Hepatocyte (in vitro differentiated cells): ENCODE results near the gene SYNDIG1. TPM values are rescaled to one million over a fixed set of nuclear protein-coding genes. Genes with fewer than 3 reads are reported as not detected.

Experiments used
- DNase-seq: peaks from one replicate; pipeline ENCODE4 v3.0.0-alpha.2; 2016; ENCODE audit warnings: low spot score
- H2AFZ ChIP-seq: fragments of 200-600 bp; sonication (generic); 2 replicates; pipeline ENCODE4 v1.6.0; 2016; ENCODE audit warnings: antibody characterized with exemption, mild to moderate bottlenecking
- H3K27ac ChIP-seq: fragments of 200-600 bp; sonication (generic); 2 replicates; pipeline ENCODE4 v1.5.1; 2016; ENCODE audit warnings: mild to moderate bottlenecking
- H3K27me3 ChIP-seq: fragments of 200-600 bp; sonication (generic); 2 replicates; pipeline ENCODE4 v1.6.1; 2016
- H3K36me3 ChIP-seq: fragments of 200-600 bp; sonication (generic); replicated peaks from 2 replicates; pipeline ENCODE4 v1.5.1; 2016; ENCODE audit warnings: low read depth; ENCODE audit not compliant: insufficient read depth
- H3K4me1 ChIP-seq: fragments of 200-600 bp; sonication (generic); 2 replicates; pipeline ENCODE4 v1.5.1; 2016; ENCODE audit warnings: mild to moderate bottlenecking, moderate library complexity; ENCODE audit not compliant: insufficient read depth
- H3K4me2 ChIP-seq: fragments of 200-600 bp; sonication (generic); 2 replicates; pipeline ENCODE4 v1.6.0; 2016
- H3K4me3 ChIP-seq: fragments of 200-600 bp; sonication (generic); 2 replicates; pipeline ENCODE4 v1.5.1; 2016; ENCODE audit warnings: mild to moderate bottlenecking
- H3K79me2 ChIP-seq: fragments of 200-600 bp; sonication (generic); 2 replicates; pipeline ENCODE4 v1.6.0; 2017; ENCODE audit warnings: mild to moderate bottlenecking
- H3K9me2 ChIP-seq: fragments of 200-600 bp; sonication (generic); replicated peaks from 2 replicates; pipeline ENCODE4 v1.6.0; 2017; ENCODE audit warnings: mild to moderate bottlenecking; ENCODE audit not compliant: insufficient read depth
- H3K9me3 ChIP-seq: fragments of 200-600 bp; sonication (generic); 2 replicates; pipeline ENCODE4 v1.5.1; 2016; ENCODE audit warnings: low read depth, mild to moderate bottlenecking
- H4K20me1 ChIP-seq: fragments of 200-600 bp; sonication (generic); 2 replicates; pipeline ENCODE4 v1.6.0; 2016; ENCODE audit warnings: mild to moderate bottlenecking; ENCODE audit not compliant: insufficient read depth, poor library complexity, severe bottlenecking
- CTCF ChIP-seq: fragments of 200-600 bp; sonication (generic); IDR thresholded peaks from 2 replicates; pipeline ENCODE4 v1.5.1; 2016; ENCODE audit warnings: antibody characterized with exemption, mild to moderate bottlenecking; ENCODE audit not compliant: poor library complexity
- EZH2 ChIP-seq: fragments of 200-600 bp; sonication (generic); IDR thresholded peaks from 2 replicates; pipeline ENCODE4 v1.6.1; 2016; ENCODE audit warnings: antibody characterized with exemption, mild to moderate bottlenecking, borderline replicate concordance
- EZH2phosphoT487 ChIP-seq: fragments of 200-600 bp; sonication (generic); IDR thresholded peaks from one replicate; pipeline ENCODE4 v1.6.1; 2018; ENCODE audit warnings: antibody characterized with exemption, mild to moderate bottlenecking, low read depth, moderate library complexity; ENCODE audit not compliant: unreplicated experiment, severe bottlenecking
- WGBS: methylation state at CpG from one replicate; pipeline ENCODE4 v1.1.6; 2016; ENCODE audit warnings: low lambda C conversion rate; ENCODE audit errors: missing lambda C conversion rate; 5-methylcytosine and 5-hydroxymethylcytosine counted together
- polyA plus RNA-seq: library from polyadenylated mRNA; unstranded; fragments of >200 nt; fragmentation: Nextera tagmentation; extraction: Ambion mirVana; gene quantifications from 2 replicates; pipeline ENCODE4 v1.2.1, GENCODE V29; 2016
- total RNA-seq: library from RNA; depleted of rRNA; stranded (reverse); fragments of >200 nt; gene quantifications from 2 replicates; pipeline ENCODE4 v1.2.3, GENCODE V29; 2014

Gene SYNDIG1
- total and polyA plus RNA-seq, 2 experiments from 2014 or later, result 1.5 to 2.3 TPM

DNA sequence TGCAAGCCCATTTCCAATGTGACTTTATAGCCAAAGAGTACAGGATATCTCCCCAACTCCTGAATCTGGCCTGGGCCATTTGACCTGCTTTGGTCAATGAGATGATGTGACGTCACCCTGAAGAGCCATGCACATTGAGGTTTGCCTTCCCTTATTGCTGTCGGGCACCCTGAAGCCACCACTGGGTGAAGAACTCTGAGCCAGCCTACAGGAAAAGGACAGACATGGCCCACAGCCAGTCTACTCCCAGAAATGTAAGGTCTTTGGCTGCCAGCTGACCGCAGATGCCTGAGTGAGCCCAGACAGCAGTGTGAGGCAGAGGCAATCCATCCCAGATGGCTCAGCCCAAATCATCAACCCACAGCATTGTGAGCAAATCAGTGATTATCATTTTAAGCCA is 3.7 kb upstream of the SYNDIG1 start:
- Histone ChIP-seq H3K4me3 (no peak overlapping the region), H3K9me3 (no peaks in the 10 kb centered on the region), H3K27ac (no peak overlapping the region), H2AFZ (no peak overlapping the region), H3K4me1 (peaks cover 7% of the 10 kb centered on the region), H3K9me2 (no peaks in the 10 kb centered on the region), H3K27me3 (peaks cover 43% of the 10 kb centered on the region), H3K36me3 (no peaks in the 10 kb centered on the region), H3K79me2 (no peaks in the 10 kb centered on the region), H3K4me2 (no peak overlapping the region), H4K20me1 (no peaks in the 10 kb centered on the region)
- 88% methylated on average over 3 of the region's 3 CpGs for WGBS
- TF ChIP-seq CTCF, result no peak
- no peak for TF ChIP-seq EZH2phosphoT487
- no peak for TF ChIP-seq EZH2
- DNase-seq, result no peak

- Histone ChIP-seq H3K9me2 (no peaks in the 10 kb centered on the region), H3K36me3 (no peaks in the 10 kb centered on the region), H2AFZ (peak overlapping the region; percentile 66), H3K4me3 (no peak overlapping the region), H3K4me1 (peaks cover 13% of the 10 kb centered on the region), H3K4me2 (peak overlapping the region; percentile 97), H3K27ac (no peak overlapping the region), H3K9me3 (no peaks in the 10 kb centered on the region), H3K27me3 (peaks cover 69% of the 10 kb centered on the region), H3K79me2 (no peaks in the 10 kb centered on the region), H4K20me1 (no peaks in the 10 kb centered on the region)
- TF ChIP-seq CTCF (no peak), EZH2 (peak; percentile 55), EZH2phosphoT487 (no peak)
- WGBS, result 23% methylated on average over 23 of the region's 23 CpGs
- no peak for DNase-seq
Measured at GRCh38 chr20:24468401-24469115, 871 bp upstream of the SYNDIG1 start.

DNA sequence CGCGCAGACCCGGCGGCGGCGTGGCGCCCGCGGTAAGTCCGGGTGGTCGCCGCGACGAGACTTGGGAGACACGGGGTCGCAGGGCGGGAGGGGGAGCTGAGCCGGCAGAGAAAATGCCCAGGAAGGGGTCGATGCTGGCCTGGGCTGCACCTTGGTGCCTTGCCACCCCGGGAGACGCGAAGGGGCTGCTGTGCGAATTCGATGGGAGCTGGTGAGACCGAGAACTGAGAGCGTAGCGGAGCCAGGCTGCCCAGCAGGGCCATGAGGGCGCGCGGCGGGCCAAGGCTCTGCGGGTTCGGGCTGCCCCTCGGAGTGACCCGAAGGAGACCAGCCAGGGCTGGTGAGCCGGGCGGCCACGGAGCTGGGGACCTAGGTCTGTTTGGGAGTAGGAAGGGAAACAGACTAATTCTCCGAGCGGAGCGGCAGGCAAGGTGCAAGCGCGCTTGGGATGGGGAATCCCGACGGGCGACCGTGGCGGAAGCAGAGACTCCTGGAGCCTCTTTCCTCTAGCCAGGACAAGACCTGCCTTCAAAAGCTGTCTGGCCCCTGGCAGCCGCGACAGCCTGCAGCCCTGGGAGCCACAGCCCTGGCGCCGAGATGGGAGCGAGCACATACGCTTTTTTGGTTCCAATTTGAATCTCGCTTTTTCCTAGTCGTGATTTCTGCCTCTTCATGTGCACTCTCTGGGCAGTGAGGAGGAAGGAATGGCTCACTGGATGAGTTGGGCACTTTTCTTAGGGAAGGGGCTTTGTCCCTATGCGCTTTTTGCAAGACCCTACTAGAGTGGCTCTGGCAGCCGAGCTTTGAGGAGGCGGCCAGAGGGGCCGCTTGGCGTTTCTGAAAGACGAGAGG is 691 bp downstream of the SYNDIG1 start:
- H2AFZ ChIP-seq, result peak overlapping the region; percentile 66
- no peak overlapping the region for H3K27ac ChIP-seq

More for the DNA sequence above, 691 bp downstream of the SYNDIG1 start:
- peaks cover 64% of the 10 kb centered on the region for H3K27me3 ChIP-seq
- no peaks in the 10 kb centered on the region for H3K36me3 ChIP-seq
- H3K4me2 ChIP-seq, result peak overlapping the region; percentile 97
- TF ChIP-seq EZH2phosphoT487, result peak; percentile 12
- peak; percentile 3 for TF ChIP-seq EZH2
- TF ChIP-seq CTCF, result no peak
- peaks cover 13% of the 10 kb centered on the region for H3K4me1 ChIP-seq
- no peaks in the 10 kb centered on the region for H4K20me1 ChIP-seq
- DNase-seq, result peak; percentile 28
- WGBS, result under 1% methylated on average over 51 of the region's 62 CpGs
- H3K4me3 ChIP-seq, result peak overlapping the region; percentile 58
- H3K9me3 ChIP-seq, result no peaks in the 10 kb centered on the region
- no peaks in the 10 kb centered on the region for H3K79me2 ChIP-seq
- no peaks in the 10 kb centered on the region for H3K9me2 ChIP-seq
